Measurements from ENCODE around the gene ENO3. TPM values are rescaled to one million over a fixed set of nuclear protein-coding genes. Genes with fewer than 3 reads are reported as not detected.

Gene ENO3
- total RNA-seq, 6 experiments from 2014 or later: 1.9 to 4.6 (median 3.2) TPM

- H3K9me3 Mint-ChIP-seq: no peaks in the 10 kb centered on the region
- no peak for DNase-seq
- TF ChIP-seq CTCF (IDR thresholded peaks at IDR 0.05): no peak
- peaks cover 34% of the 10 kb centered on the region for H3K36me3 Mint-ChIP-seq (ENCODE audit: low read depth)
- peaks cover 58% of the 10 kb centered on the region for H3K4me1 Mint-ChIP-seq (ENCODE audit: low read depth)
- H3K4me3 Mint-ChIP-seq: peak overlapping the region; percentile 94
- peak overlapping the region; percentile 93 for H3K27ac Mint-ChIP-seq
- H3K27me3 Mint-ChIP-seq (ENCODE audit: insufficient read depth): peaks cover 1% of the 10 kb centered on the region; the same call in 1 of the 2 replicates
Measured at GRCh38 chr17:4986403-4986802, 35.5 kb downstream of the ENO3 start.

GRCh38 chr17:4986951-4987766 is 36.2 kb downstream of the ENO3 start, which contains the start of gene CAMTA2:
Gene CAMTA2, minus strand, starts transcription at chr17:4987675. Its CDS starts 1,453 bp downstream, at chr17:4986222.
- peaks cover 56% of the 10 kb centered on the region for H3K4me1 Mint-ChIP-seq (ENCODE audit: low read depth)
- peaks cover 34% of the 10 kb centered on the region for H3K36me3 Mint-ChIP-seq (ENCODE audit: low read depth)
- TF ChIP-seq CTCF (IDR thresholded peaks at IDR 0.05): peak; percentile 85
- H3K27me3 Mint-ChIP-seq (ENCODE audit: insufficient read depth): peaks cover 1% of the 10 kb centered on the region
- H3K9me3 Mint-ChIP-seq: no peaks in the 10 kb centered on the region
- DNase-seq: peak; percentile 49
- H3K27ac Mint-ChIP-seq: peak within 1 kb of the TSS; percentile 93
- H3K4me3 Mint-ChIP-seq: peak within 1 kb of the TSS; percentile 94

- no peaks in the 10 kb centered on the region for H3K9me3 Mint-ChIP-seq
- no peak for TF ChIP-seq CTCF (IDR thresholded peaks at IDR 0.05)
- H3K4me1 Mint-ChIP-seq (ENCODE audit: low read depth): peaks cover 47% of the 10 kb centered on the region
- peaks cover 26% of the 10 kb centered on the region for H3K36me3 Mint-ChIP-seq (ENCODE audit: low read depth)
- no peak for DNase-seq
- H3K4me3 Mint-ChIP-seq: peak overlapping the region; percentile 94
- peak overlapping the region; percentile 93 for H3K27ac Mint-ChIP-seq
- H3K27me3 Mint-ChIP-seq (ENCODE audit: insufficient read depth): no peaks in the 10 kb centered on the region; the same call in none of the 2 replicates
Measured at GRCh38 chr17:4987767-4988567, 37.0 kb downstream of the ENO3 start.

GRCh38 chr17:4994081-4994595 is 43.2 kb downstream of the ENO3 start:
- Mint-ChIP-seq H3K9me3 (no peaks in the 10 kb centered on the region), H3K27me3 (ENCODE audit: insufficient read depth) (peaks cover 2% of the 10 kb centered on the region; the same call in 1 of the 2 replicates), H3K4me1 (ENCODE audit: low read depth) (peaks cover 18% of the 10 kb centered on the region), H3K36me3 (ENCODE audit: low read depth) (peaks cover 11% of the 10 kb centered on the region), H3K27ac (no peak overlapping the region), H3K4me3 (no peak overlapping the region)
- no peak for DNase-seq
- TF ChIP-seq CTCF (IDR thresholded peaks at IDR 0.05): no peak

- H3K27ac Mint-ChIP-seq: peak within 1 kb of the TSS; percentile 20
- DNase-seq: peak; percentile 81
- no peaks in the 10 kb centered on the region for H3K9me3 Mint-ChIP-seq
- H3K27me3 Mint-ChIP-seq (ENCODE audit: insufficient read depth): 0 out of 2 replicates have a peak, but pooled peaks cover 2% of the 10 kb centered on the region
- H3K36me3 Mint-ChIP-seq (ENCODE audit: low read depth): peaks cover 11% of the 10 kb centered on the region
- TF ChIP-seq CTCF (IDR thresholded peaks at IDR 0.05): peak; percentile 18; the same call in 1 of the 2 replicates
- H3K4me3 Mint-ChIP-seq: peak within 1 kb of the TSS; percentile 88
- peaks cover 23% of the 10 kb centered on the region for H3K4me1 Mint-ChIP-seq (ENCODE audit: low read depth)
Measured at GRCh38 chr17:4997302-4998026, 46.5 kb downstream of the ENO3 start, which contains the start of the genes INCA1 and KIF1C. Gene INCA1, minus strand, starts transcription at chr17:4997522. Its CDS starts 3,085 bp downstream, at chr17:4994437. Gene KIF1C, plus strand, starts transcription at chr17:4997950. Its CDS starts 2,297 bp downstream, at chr17:5000247.

All from HFFc6 (cell line).